A172 (cell line): Measurements from ENCODE around the gene CCL26. TPM values are rescaled to one million over a fixed set of nuclear protein-coding genes. Genes with fewer than 3 reads are reported as not detected.
"Not testable (repeated sequence)": the region's sequence is repeated elsewhere in the genome, so short reads cannot be mapped to it uniquely, and the experiment has no call there.

Experiments
- DNase-seq: peaks from one replicate; pipeline ENCODE4 v3.0.0-alpha.2; 2015; ENCODE audit warnings: low spot score
- total RNA-seq: library from RNA; depleted of rRNA; stranded (reverse); fragments of >200 nt; shearing (Covaris generic); gene quantifications from 2 replicates; pipeline ENCODE4 v1.2.3, GENCODE V29; 2014

CCL26 gene
- total RNA-seq, 1 experiment from 2014 or later = 6.7 TPM

GRCh38 chr7:75792567-75792966 is 20.6 kb upstream of the CCL26 start:
- DNase-seq = not testable (repeated sequence)

- no peak for DNase-seq
Measured at GRCh38 chr7:75789361-75789924, 17.4 kb upstream of the CCL26 start.

GRCh38 chr7:75788154-75788847 is 16.3 kb upstream of the CCL26 start:
- DNase-seq = not testable (repeated sequence)

GRCh38 chr7:75783058-75783457 is 11.0 kb upstream of the CCL26 start:
- DNase-seq = not testable (repeated sequence)

GRCh38 chr7:75780647-75781273 is 8.7 kb upstream of the CCL26 start:
- DNase-seq = not testable (repeated sequence)

- DNase-seq = peak; percentile 44
Measured at GRCh38 chr7:75779516-75779915, 7.5 kb upstream of the CCL26 start.

GRCh38 chr7:75779035-75779434 is 7.0 kb upstream of the CCL26 start:
- DNase-seq = not testable (repeated sequence)

GRCh38 chr7:75776295-75776971 is 4.4 kb upstream of the CCL26 start:
- peak; percentile 91 for DNase-seq

GRCh38 chr7:75773958-75774357 is 1.9 kb upstream of the CCL26 start:
- DNase-seq = not testable (repeated sequence)

- peak; percentile 58 for DNase-seq
Measured at GRCh38 chr7:75771224-75771623, 787 bp downstream of the CCL26 start.

GRCh38 chr7:75762350-75762917 is 9.6 kb downstream of the CCL26 start:
- peak; percentile 88 for DNase-seq

GRCh38 chr7:75761801-75762200 is 10.2 kb downstream of the CCL26 start:
- not testable (repeated sequence) for DNase-seq

- DNase-seq = no peak
Measured at GRCh38 chr7:75758491-75758890, 13.5 kb downstream of the CCL26 start.

GRCh38 chr7:75757860-75758259 is 14.2 kb downstream of the CCL26 start:
- no peak for DNase-seq

- DNase-seq = no peak
Measured at GRCh38 chr7:75756991-75757676, 14.9 kb downstream of the CCL26 start.

- no peak for DNase-seq
Measured at GRCh38 chr7:75756206-75756990, 15.6 kb downstream of the CCL26 start.

- no peak for DNase-seq
Measured at GRCh38 chr7:75743455-75743859, 28.6 kb downstream of the CCL26 start.

- DNase-seq = no peak
Measured at GRCh38 chr7:75740846-75741497, 31.0 kb downstream of the CCL26 start.

GRCh38 chr7:75739796-75740672 is 32.0 kb downstream of the CCL26 start:
- DNase-seq = no peak
